Stimulated activated CD8-positive, alpha-beta memory T cell treated with anti-CD3 and anti-CD28 coated beads, Interleukin-2, amount 100 ng/mL, for 1 hour (primary cell): Measurements from ENCODE around the gene CDT1.

ENCODE experiments used
- DNase-seq, 2 donors: peaks; one replicate each; pipeline ENCODE4 v3.0.0-alpha.2; 2020; ENCODE audit warnings: low read depth in 2 of 2

The CDT1 gene

GRCh38 chr16:88856122-88856827 is 52.7 kb downstream of the CDT1 start:
- no peak for DNase-seq

GRCh38 chr16:88856828-88857727 is 53.5 kb downstream of the CDT1 start, which contains the start of the genes GALNS and TRAPPC2L:
TSS of gene GALNS (minus strand) at chr16:88856947. CDS start at chr16:88856877, 70 bp downstream.
TSS of gene TRAPPC2L (plus strand) at chr16:88857127. CDS start at chr16:88857151, 24 bp downstream.
- DNase-seq = peak; percentile 99

- DNase-seq = peak; percentile 38 to 52
Measured at GRCh38 chr16:88857728-88858339, 54.2 kb downstream of the CDT1 start.
